ENCODE results near the gene SRGAP2C.
"Not testable (repeated sequence)": the region's sequence is repeated elsewhere in the genome, so short reads cannot be mapped to it uniquely, and the experiment has no call there.

DNA sequence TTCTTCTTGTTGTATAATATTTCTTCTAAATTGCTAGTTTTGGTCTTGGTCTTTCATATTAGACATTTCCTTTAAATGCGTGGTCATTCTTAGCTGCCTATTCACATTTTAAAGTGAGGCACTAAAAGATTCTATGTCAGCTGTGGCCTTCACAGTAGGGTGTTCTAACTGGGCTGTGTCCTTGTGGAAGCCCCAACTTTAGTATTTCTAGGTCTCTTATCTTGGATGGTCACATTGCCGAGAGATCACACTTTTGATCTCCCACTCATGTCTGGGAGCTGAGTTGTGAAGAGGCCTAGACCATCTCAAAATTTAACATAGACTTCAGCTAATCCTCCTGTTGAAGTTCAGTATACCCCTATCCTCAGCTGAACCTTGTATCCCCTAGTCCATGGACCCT is 185.2 kb downstream of the SRGAP2C start:
- TF ChIP-seq, protein P1, sequence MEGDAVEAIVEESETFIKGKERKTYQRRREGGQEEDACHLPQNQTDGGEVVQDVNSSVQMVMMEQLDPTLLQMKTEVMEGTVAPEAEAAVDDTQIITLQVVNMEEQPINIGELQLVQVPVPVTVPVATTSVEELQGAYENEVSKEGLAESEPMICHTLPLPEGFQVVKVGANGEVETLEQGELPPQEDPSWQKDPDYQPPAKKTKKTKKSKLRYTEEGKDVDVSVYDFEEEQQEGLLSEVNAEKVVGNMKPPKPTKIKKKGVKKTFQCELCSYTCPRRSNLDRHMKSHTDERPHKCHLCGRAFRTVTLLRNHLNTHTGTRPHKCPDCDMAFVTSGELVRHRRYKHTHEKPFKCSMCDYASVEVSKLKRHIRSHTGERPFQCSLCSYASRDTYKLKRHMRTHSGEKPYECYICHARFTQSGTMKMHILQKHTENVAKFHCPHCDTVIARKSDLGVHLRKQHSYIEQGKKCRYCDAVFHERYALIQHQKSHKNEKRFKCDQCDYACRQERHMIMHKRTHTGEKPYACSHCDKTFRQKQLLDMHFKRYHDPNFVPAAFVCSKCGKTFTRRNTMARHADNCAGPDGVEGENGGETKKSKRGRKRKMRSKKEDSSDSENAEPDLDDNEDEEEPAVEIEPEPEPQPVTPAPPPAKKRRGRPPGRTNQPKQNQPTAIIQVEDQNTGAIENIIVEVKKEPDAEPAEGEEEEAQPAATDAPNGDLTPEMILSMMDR (IDR thresholded peaks at IDR 0.05) = not testable (repeated sequence)
- TF ChIP-seq EP300, POLR2A (IDR thresholded peaks at IDR 0.05): not testable (repeated sequence)
